ENCODE results near the gene VSIG10.

The VSIG10 gene

DNA sequence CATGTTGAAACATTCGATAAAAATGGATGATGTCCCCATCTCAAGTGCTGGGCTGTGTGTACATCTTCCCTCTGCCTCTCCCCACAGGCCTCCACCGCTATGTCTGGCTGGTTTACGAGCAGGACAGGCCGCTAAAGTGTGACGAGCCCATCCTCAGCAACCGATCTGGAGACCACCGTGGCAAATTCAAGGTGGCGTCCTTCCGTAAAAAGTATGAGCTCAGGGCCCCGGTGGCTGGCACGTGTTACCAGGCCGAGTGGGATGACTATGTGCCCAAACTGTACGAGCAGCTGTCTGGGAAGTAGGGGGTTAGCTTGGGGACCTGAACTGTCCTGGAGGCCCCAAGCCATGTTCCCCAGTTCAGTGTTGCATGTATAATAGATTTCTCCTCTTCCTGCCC lies 40.7 kb upstream of the VSIG10 start:
- Histone ChIP-seq H3K27ac (ENCODE audit: low read depth, low read length) (no peak overlapping the region), H3K9me3 (ENCODE audit: control insufficient read depth, insufficient read depth, low read length) (no peaks in the 10 kb centered on the region), H3K27me3 (ENCODE audit: control insufficient read depth, low read length) (no peaks in the 10 kb centered on the region), H3K9me2 (replicated peaks; ENCODE audit: control insufficient read depth, low read length) (no peaks in the 10 kb centered on the region), H3K4me3 (ENCODE audit: low read length) (no peak overlapping the region), H3K36me3 (ENCODE audit: control insufficient read depth, low read length) (peaks cover 69% of the 10 kb centered on the region), H3K4me1 (ENCODE audit: control insufficient read depth, low read length) (no peaks in the 10 kb centered on the region), H3K79me2 (ENCODE audit: control insufficient read depth, low read length) (no peaks in the 10 kb centered on the region; the same call in 1 of the 2 replicates), H3F3A (ENCODE audit: control insufficient read depth, insufficient read depth) (peaks cover 5% of the 10 kb centered on the region; the same call in 1 of the 2 replicates), H3K4me2 (ENCODE audit: low read length) (no peak overlapping the region), H4K20me1 (ENCODE audit: control insufficient read depth, insufficient read depth, low read depth, low read length) (no peaks in the 10 kb centered on the region)
- TF ChIP-seq, protein P1, sequence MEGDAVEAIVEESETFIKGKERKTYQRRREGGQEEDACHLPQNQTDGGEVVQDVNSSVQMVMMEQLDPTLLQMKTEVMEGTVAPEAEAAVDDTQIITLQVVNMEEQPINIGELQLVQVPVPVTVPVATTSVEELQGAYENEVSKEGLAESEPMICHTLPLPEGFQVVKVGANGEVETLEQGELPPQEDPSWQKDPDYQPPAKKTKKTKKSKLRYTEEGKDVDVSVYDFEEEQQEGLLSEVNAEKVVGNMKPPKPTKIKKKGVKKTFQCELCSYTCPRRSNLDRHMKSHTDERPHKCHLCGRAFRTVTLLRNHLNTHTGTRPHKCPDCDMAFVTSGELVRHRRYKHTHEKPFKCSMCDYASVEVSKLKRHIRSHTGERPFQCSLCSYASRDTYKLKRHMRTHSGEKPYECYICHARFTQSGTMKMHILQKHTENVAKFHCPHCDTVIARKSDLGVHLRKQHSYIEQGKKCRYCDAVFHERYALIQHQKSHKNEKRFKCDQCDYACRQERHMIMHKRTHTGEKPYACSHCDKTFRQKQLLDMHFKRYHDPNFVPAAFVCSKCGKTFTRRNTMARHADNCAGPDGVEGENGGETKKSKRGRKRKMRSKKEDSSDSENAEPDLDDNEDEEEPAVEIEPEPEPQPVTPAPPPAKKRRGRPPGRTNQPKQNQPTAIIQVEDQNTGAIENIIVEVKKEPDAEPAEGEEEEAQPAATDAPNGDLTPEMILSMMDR (IDR thresholded peaks at IDR 0.05; ENCODE audit: low read depth, low read length, poor library complexity, severe bottlenecking): no peak

GRCh38 chr12:118140825-118141224 lies 37.0 kb upstream of the VSIG10 start:
- no peaks in the 10 kb centered on the region for H3F3A ChIP-seq (ENCODE audit: control insufficient read depth, insufficient read depth)

GRCh38 chr12:118137148-118137678 lies 33.4 kb upstream of the VSIG10 start:
- peaks cover under 1% of the 10 kb centered on the region; the same call in 1 of the 2 replicates for H3F3A ChIP-seq (ENCODE audit: control insufficient read depth, insufficient read depth)
- peak overlapping the region; percentile 68 for H3K4me2 ChIP-seq (ENCODE audit: low read length)
- peaks cover 22% of the 10 kb centered on the region for H3K4me1 ChIP-seq (ENCODE audit: control insufficient read depth, low read length)
- H4K20me1 ChIP-seq (ENCODE audit: control insufficient read depth, insufficient read depth, low read depth, low read length): no peaks in the 10 kb centered on the region
- no peaks in the 10 kb centered on the region for H3K9me3 ChIP-seq (ENCODE audit: control insufficient read depth, insufficient read depth, low read length)
- peaks cover 45% of the 10 kb centered on the region for H3K36me3 ChIP-seq (ENCODE audit: control insufficient read depth, low read length)
- H3K27ac ChIP-seq (ENCODE audit: low read depth, low read length): no peak overlapping the region
- H3K9me2 ChIP-seq (replicated peaks; ENCODE audit: control insufficient read depth, low read length): no peaks in the 10 kb centered on the region
- TF ChIP-seq, protein P1 (IDR thresholded peaks at IDR 0.05; ENCODE audit: low read depth, low read length, poor library complexity, severe bottlenecking): no peak
- TF ChIP-seq EZH2phosphoT487 (IDR thresholded peaks at IDR 0.05; ENCODE audit: borderline replicate concordance, low read length): no peak
- peak overlapping the region; percentile 95 for H3K4me3 ChIP-seq (ENCODE audit: low read length)
- peaks cover 43% of the 10 kb centered on the region for H3K79me2 ChIP-seq (ENCODE audit: control insufficient read depth, low read length)
- no peaks in the 10 kb centered on the region for H3K27me3 ChIP-seq (ENCODE audit: control insufficient read depth, low read length)

More at GRCh38 chr12:118140825-118141224, 37.0 kb upstream of the VSIG10 start:
- no peak overlapping the region for H3K4me3 ChIP-seq (ENCODE audit: low read length)
- H3K4me2 ChIP-seq (ENCODE audit: low read length): no peak overlapping the region
- H3K27ac ChIP-seq (ENCODE audit: low read depth, low read length): no peak overlapping the region
- peaks cover 73% of the 10 kb centered on the region for H3K36me3 ChIP-seq (ENCODE audit: control insufficient read depth, low read length)
- no peak for TF ChIP-seq EZH2phosphoT487 (IDR thresholded peaks at IDR 0.05; ENCODE audit: borderline replicate concordance, low read length)
- TF ChIP-seq, protein P1 (IDR thresholded peaks at IDR 0.05; ENCODE audit: low read depth, low read length, poor library complexity, severe bottlenecking): no peak
- no peaks in the 10 kb centered on the region for H3K9me2 ChIP-seq (replicated peaks; ENCODE audit: control insufficient read depth, low read length)
- peaks cover 27% of the 10 kb centered on the region for H3K79me2 ChIP-seq (ENCODE audit: control insufficient read depth, low read length)
- no peaks in the 10 kb centered on the region for H3K27me3 ChIP-seq (ENCODE audit: control insufficient read depth, low read length)
- H3K9me3 ChIP-seq (ENCODE audit: control insufficient read depth, insufficient read depth, low read length): no peaks in the 10 kb centered on the region
- H3K4me1 ChIP-seq (ENCODE audit: control insufficient read depth, low read length): peaks cover 6% of the 10 kb centered on the region
- no peaks in the 10 kb centered on the region for H4K20me1 ChIP-seq (ENCODE audit: control insufficient read depth, insufficient read depth, low read depth, low read length)

Data from DOHH2 (cell line).